GM23338 (cell line): ENCODE results near the gene ASS1. TPM values are rescaled to one million over a fixed set of nuclear protein-coding genes. Genes with fewer than 3 reads are reported as not detected.

Source experiments
- ATAC-seq: fragments of 200-7000 bp; cut with Tn5 transposase; 3 replicates; pipeline ENCODE4 v1.9.1; 2020
- DNase-seq: peaks from one replicate; pipeline ENCODE4 v3.0.0-alpha.2; 2015; ENCODE audit warnings: low spot score
- H2AFZ ChIP-seq: fragments of 200-600 bp; sonication (generic); 2 replicates; pipeline ENCODE4 v1.8.0; 2016; ENCODE audit warnings: antibody characterized with exemption, mild to moderate bottlenecking, moderate library complexity
- H3F3A ChIP-seq: fragments of 200-600 bp; sonication (generic); replicated peaks from 2 replicates; pipeline ENCODE4 v1.8.0; 2017; ENCODE audit warnings: antibody characterized with exemption, mixed run types, low read depth
- H3K27ac ChIP-seq: fragments of 200-600 bp; sonication (generic); 2 replicates; pipeline ENCODE4 v1.6.1; 2016; ENCODE audit warnings: low read depth
- H3K27me3 ChIP-seq: fragments of 200-600 bp; sonication (generic); 2 replicates; pipeline ENCODE4 v1.8.0; 2016; ENCODE audit warnings: mild to moderate bottlenecking, mixed run types, moderate library complexity; ENCODE audit not compliant: insufficient read depth
- H3K36me3 ChIP-seq: fragments of 200-600 bp; sonication (generic); 2 replicates; pipeline ENCODE4 v1.8.0; 2016; ENCODE audit warnings: mild to moderate bottlenecking; ENCODE audit not compliant: insufficient read depth
- H3K4me1 ChIP-seq: fragments of 200-600 bp; sonication (generic); 2 replicates; pipeline ENCODE4 v1.8.0; 2016; ENCODE audit warnings: mild to moderate bottlenecking, moderate library complexity; ENCODE audit not compliant: insufficient read depth
- H3K4me2 ChIP-seq: fragments of 200-600 bp; sonication (generic); 2 replicates; pipeline ENCODE4 v1.7.1; 2017; ENCODE audit warnings: mixed run types
- H3K4me3 ChIP-seq: fragments of 200-600 bp; sonication (generic); 2 replicates; pipeline ENCODE4 v1.6.1; 2016; ENCODE audit warnings: mixed run types
- H3K79me2 ChIP-seq: fragments of 200-600 bp; sonication (generic); replicated peaks from 2 replicates; pipeline ENCODE4 v1.8.0; 2017; ENCODE audit warnings: mild to moderate bottlenecking; ENCODE audit not compliant: insufficient read depth
- H3K9me2 ChIP-seq: fragments of 200-600 bp; sonication (generic); 2 replicates; pipeline ENCODE4 v1.8.0; 2017; ENCODE audit not compliant: insufficient read depth
- H4K20me1 ChIP-seq: fragments of 200-600 bp; sonication (generic); replicated peaks from 2 replicates; pipeline ENCODE4 v1.8.0; 2017; ENCODE audit warnings: mild to moderate bottlenecking; ENCODE audit not compliant: insufficient read depth
- H3K27ac Mint-ChIP-seq: 2 replicates; pipeline ENCODE4 v1.8.0; 2020; ENCODE audit warnings: inconsistent platforms, mild to moderate bottlenecking, moderate library complexity, mixed read lengths
- H3K27me3 Mint-ChIP-seq: 3 replicates; pipeline ENCODE4 v1.8.0; 2022; ENCODE audit warnings: low read depth, mild to moderate bottlenecking, moderate library complexity, mixed read lengths, inconsistent platforms; ENCODE audit not compliant: insufficient read depth, poor library complexity
- H3K36me3 Mint-ChIP-seq: 3 replicates; pipeline ENCODE4 v1.8.0; 2021; ENCODE audit warnings: low read depth, mild to moderate bottlenecking, inconsistent platforms, moderate library complexity, mixed read lengths
- H3K4me1 Mint-ChIP-seq: 3 replicates; pipeline ENCODE4 v1.8.0; 2020; ENCODE audit warnings: mild to moderate bottlenecking, inconsistent platforms, mixed read lengths
- H3K4me3 Mint-ChIP-seq: 3 replicates; pipeline ENCODE4 v1.8.0; 2021; ENCODE audit warnings: moderate library complexity, mild to moderate bottlenecking, inconsistent platforms, mixed read lengths
- H3K9me3 Mint-ChIP-seq: 3 replicates; pipeline ENCODE4 v1.8.0; 2020; ENCODE audit warnings: moderate library complexity, mild to moderate bottlenecking, inconsistent platforms, mixed read lengths
- CREB1 ChIP-seq: fragments of 250-450 bp; sonication (Bioruptor Pico); IDR thresholded peaks from 2 replicates; pipeline ENCODE4 v1.5.0; 2020; ENCODE audit warnings: low read depth, mild to moderate bottlenecking, moderate library complexity
- CTCF ChIP-seq, 2 experiments: fragments of 200-600 bp in 1 of 2; sonication (generic) in 1 of 2; conservative IDR thresholded peaks; 2 replicates each; pipeline versions ENCODE4 v1.5.1 to v1.6.1; 2016 to 2017; ENCODE audit warnings: antibody characterized with exemption in 2 of 2, low read depth in 2 of 2, mild to moderate bottlenecking in 2 of 2, moderate library complexity in 1 of 2
- ETS1 ChIP-seq: IDR thresholded peaks from 2 replicates; pipeline ENCODE4 v1.6.1; 2016; ENCODE audit warnings: antibody characterized with exemption
- EZH2 ChIP-seq: fragments of 200-600 bp; sonication (generic); IDR thresholded peaks from one replicate; pipeline ENCODE4 v1.8.0; 2017; ENCODE audit warnings: antibody characterized with exemption, mild to moderate bottlenecking, low read depth; ENCODE audit not compliant: unreplicated experiment
- EZH2phosphoT487 ChIP-seq: fragments of 200-600 bp; sonication (generic); IDR thresholded peaks from one replicate; pipeline ENCODE4 v1.8.1; 2018; ENCODE audit warnings: antibody characterized with exemption; ENCODE audit not compliant: unreplicated experiment
- JUNB ChIP-seq: IDR thresholded peaks from one replicate; pipeline ENCODE4 v1.6.1; 2016; ENCODE audit warnings: antibody characterized with exemption; ENCODE audit not compliant: unreplicated experiment
- NANOG ChIP-seq: IDR thresholded peaks from 2 replicates; pipeline ENCODE4 v1.6.1; 2016; ENCODE audit warnings: antibody characterized with exemption, borderline replicate concordance
- POLR2AphosphoS5 ChIP-seq: IDR thresholded peaks from 2 replicates; pipeline ENCODE4 v1.6.1; 2016; ENCODE audit warnings: antibody characterized with exemption, low read depth
- REST ChIP-seq: IDR thresholded peaks from one replicate; pipeline ENCODE4 v1.6.1; 2018; ENCODE audit warnings: antibody characterized with exemption; ENCODE audit not compliant: unreplicated experiment
- STAT1 ChIP-seq: IDR thresholded peaks from one replicate; pipeline ENCODE4 v1.6.1; 2016; ENCODE audit warnings: antibody characterized with exemption; ENCODE audit not compliant: unreplicated experiment
- ZNF114 ChIP-seq: fragments of 250-450 bp; sonication (Bioruptor Pico); IDR thresholded peaks from 2 replicates; pipeline ENCODE4 v1.5.0; 2020; ENCODE audit warnings: mild to moderate bottlenecking, moderate library complexity
- ZNF331 ChIP-seq: fragments of 250-450 bp; sonication (Bioruptor Pico); IDR thresholded peaks from 2 replicates; pipeline ENCODE4 v1.5.0; 2020; ENCODE audit warnings: low read depth, mild to moderate bottlenecking, moderate library complexity
- polyA plus RNA-seq: library from polyadenylated mRNA; unstranded; fragments of >200 nt; fragmentation: Nextera tagmentation; extraction: Ambion mirVana; gene quantifications from 2 replicates; pipeline ENCODE4 v1.2.1, GENCODE V29; 2016
- total RNA-seq: library from RNA; depleted of rRNA; stranded (reverse); fragments of >200 nt; shearing (Covaris generic); gene quantifications from 2 replicates; pipeline ENCODE4 v1.2.3, GENCODE V29; 2014
- TF ChIP-seq, protein P1 (sequence below): fragments of 250-450 bp; sonication (Bioruptor Pico); IDR thresholded peaks from 2 replicates; pipeline ENCODE4 v1.5.0; 2020; ENCODE audit warnings: mild to moderate bottlenecking, moderate library complexity

ASS1 gene
- total and polyA plus RNA-seq, 2 experiments from 2014 or later = 65.8 to 103 TPM

DNA sequence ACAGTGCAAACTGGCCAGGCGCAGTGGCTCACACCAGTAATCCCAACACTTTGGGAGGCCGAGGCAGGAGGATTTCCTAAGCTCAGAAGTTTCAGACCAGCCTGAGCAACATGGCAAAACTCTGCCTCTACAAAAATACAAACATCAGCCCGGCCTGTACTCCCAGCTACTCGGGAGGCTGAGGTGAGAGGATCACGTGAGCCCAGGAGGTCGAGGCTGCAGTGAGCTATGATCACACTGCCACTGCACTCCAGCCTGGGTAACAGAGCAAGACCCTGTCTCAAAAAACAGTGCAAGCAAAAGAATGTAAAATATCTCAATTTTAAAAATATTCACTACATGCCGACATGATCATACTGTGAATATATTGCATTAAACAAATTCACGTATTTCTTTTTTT lies 83.9 kb downstream of the ASS1 start:
- Histone ChIP-seq H3K27me3 (no peaks in the 10 kb centered on the region), H2AFZ (no peak overlapping the region), H3K79me2 (no peaks in the 10 kb centered on the region), H3K36me3 (no peaks in the 10 kb centered on the region), H3F3A (no peaks in the 10 kb centered on the region), H3K4me2 (no peak overlapping the region), H3K9me2 (no peaks in the 10 kb centered on the region), H3K4me3 (no peak overlapping the region), H3K27ac (no peak overlapping the region), H3K4me1 (peaks cover 7% of the 10 kb centered on the region; the same call in 1 of the 2 replicates), H4K20me1 (no peaks in the 10 kb centered on the region)
- H3K4me1 Mint-ChIP-seq = peaks cover 20% of the 10 kb centered on the region; the same call in 2 of the 3 replicates
- no peak for DNase-seq
- no peaks in the 10 kb centered on the region for H3K27me3 Mint-ChIP-seq
- H3K27ac Mint-ChIP-seq = no peak overlapping the region
- ATAC-seq = no peak
- TF ChIP-seq POLR2AphosphoS5 (no peak), ZNF331 (CRISPR knock-in tag) (no peak), REST (no peak), ETS1 (no peak), ZNF114 (CRISPR knock-in tag) (no peak), JUNB (no peak), CREB1 (CRISPR knock-in tag) (no peak), EZH2phosphoT487 (no peak), NANOG (no peak), STAT1 (no peak), EZH2 (no peak), CTCF (conservative IDR thresholded peaks at IDR 0.05; ENCODE audit: low read depth in 2 of 2) (no peak)
- TF ChIP-seq, protein P1, sequence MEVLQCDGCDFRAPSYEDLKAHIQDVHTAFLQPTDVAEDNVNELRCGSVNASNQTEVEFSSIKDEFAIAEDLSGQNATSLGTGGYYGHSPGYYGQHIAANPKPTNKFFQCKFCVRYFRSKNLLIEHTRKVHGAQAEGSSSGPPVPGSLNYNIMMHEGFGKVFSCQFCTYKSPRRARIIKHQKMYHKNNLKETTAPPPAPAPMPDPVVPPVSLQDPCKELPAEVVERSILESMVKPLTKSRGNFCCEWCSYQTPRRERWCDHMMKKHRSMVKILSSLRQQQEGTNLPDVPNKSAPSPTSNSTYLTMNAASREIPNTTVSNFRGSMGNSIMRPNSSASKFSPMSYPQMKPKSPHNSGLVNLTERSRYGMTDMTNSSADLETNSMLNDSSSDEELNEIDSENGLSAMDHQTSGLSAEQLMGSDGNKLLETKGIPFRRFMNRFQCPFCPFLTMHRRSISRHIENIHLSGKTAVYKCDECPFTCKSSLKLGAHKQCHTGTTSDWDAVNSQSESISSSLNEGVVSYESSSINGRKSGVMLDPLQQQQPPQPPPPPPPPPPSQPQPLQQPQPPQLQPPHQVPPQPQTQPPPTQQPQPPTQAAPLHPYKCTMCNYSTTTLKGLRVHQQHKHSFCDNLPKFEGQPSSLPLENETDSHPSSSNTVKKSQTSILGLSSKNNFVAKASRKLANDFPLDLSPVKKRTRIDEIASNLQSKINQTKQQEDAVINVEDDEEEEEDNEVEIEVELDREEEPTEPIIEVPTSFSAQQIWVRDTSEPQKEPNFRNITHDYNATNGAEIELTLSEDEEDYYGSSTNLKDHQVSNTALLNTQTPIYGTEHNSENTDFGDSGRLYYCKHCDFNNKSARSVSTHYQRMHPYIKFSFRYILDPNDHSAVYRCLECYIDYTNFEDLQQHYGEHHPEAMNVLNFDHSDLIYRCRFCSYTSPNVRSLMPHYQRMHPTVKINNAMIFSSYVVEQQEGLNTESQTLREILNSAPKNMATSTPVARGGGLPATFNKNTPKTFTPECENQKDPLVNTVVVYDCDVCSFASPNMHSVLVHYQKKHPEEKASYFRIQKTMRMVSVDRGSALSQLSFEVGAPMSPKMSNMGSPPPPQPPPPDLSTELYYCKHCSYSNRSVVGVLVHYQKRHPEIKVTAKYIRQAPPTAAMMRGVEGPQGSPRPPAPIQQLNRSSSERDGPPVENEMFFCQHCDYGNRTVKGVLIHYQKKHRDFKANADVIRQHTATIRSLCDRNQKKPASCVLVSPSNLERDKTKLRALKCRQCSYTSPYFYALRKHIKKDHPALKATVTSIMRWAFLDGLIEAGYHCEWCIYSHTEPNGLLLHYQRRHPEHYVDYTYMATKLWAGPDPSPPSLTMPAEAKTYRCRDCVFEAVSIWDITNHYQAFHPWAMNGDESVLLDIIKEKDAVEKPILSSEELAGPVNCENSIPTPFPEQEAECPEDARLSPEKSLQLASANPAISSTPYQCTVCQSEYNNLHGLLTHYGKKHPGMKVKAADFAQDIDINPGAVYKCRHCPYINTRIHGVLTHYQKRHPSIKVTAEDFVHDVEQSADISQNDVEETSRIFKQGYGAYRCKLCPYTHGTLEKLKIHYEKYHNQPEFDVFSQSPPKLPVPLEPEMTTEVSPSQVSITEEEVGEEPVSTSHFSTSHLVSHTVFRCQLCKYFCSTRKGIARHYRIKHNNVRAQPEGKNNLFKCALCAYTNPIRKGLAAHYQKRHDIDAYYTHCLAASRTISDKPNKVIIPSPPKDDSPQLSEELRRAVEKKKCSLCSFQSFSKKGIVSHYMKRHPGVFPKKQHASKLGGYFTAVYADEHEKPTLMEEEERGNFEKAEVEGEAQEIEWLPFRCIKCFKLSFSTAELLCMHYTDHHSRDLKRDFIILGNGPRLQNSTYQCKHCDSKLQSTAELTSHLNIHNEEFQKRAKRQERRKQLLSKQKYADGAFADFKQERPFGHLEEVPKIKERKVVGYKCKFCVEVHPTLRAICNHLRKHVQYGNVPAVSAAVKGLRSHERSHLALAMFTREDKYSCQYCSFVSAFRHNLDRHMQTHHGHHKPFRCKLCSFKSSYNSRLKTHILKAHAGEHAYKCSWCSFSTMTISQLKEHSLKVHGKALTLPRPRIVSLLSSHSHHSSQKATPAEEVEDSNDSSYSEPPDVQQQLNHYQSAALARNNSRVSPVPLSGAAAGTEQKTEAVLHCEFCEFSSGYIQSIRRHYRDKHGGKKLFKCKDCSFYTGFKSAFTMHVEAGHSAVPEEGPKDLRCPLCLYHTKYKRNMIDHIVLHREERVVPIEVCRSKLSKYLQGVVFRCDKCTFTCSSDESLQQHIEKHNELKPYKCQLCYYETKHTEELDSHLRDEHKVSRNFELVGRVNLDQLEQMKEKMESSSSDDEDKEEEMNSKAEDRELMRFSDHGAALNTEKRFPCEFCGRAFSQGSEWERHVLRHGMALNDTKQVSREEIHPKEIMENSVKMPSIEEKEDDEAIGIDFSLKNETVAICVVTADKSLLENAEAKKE (CRISPR knock-in tag) = no peak
- H3K36me3 Mint-ChIP-seq = no peaks in the 10 kb centered on the region
- H3K4me3 Mint-ChIP-seq = no peak overlapping the region
- no peaks in the 10 kb centered on the region for H3K9me3 Mint-ChIP-seq
